Mesodermal cell (in vitro differentiated cells): ENCODE results near the gene UNC45B.
A peak's percentile ranks its signal among the peaks of the same experiment; 100 is the strongest.
"Not testable (repeated sequence)": the region's sequence is repeated elsewhere in the genome, so short reads cannot be mapped to it uniquely, and the experiment has no call there.

Experiments
- H3K27ac ChIP-seq: 2 replicates; pipeline ENCODE4 v1.7.0; 2013; ENCODE audit warnings: mild to moderate bottlenecking, low read depth, low read length, moderate library complexity; ENCODE audit not compliant: severe bottlenecking
- H3K36me3 ChIP-seq: 2 replicates; pipeline ENCODE4 v1.7.1; 2013; ENCODE audit warnings: mild to moderate bottlenecking, low read length, moderate library complexity; ENCODE audit not compliant: control insufficient read depth, insufficient read depth
- H3K4me1 ChIP-seq: one replicate; pipeline ENCODE4 v1.7.1; 2013; ENCODE audit warnings: mild to moderate bottlenecking, low read length; ENCODE audit not compliant: insufficient read depth, control insufficient read depth, poor library complexity, severe bottlenecking
- H3K4me3 ChIP-seq: 2 replicates; pipeline ENCODE4 v1.7.0; 2013; ENCODE audit warnings: low read length, control low read depth, mild to moderate bottlenecking; ENCODE audit not compliant: insufficient read depth, poor library complexity, severe bottlenecking; ENCODE audit errors: extremely low read depth
- H3K9me3 ChIP-seq: 2 replicates; pipeline ENCODE4 v1.7.1; 2013; ENCODE audit warnings: mild to moderate bottlenecking, low read length, moderate library complexity; ENCODE audit not compliant: control insufficient read depth
- WGBS, 2 experiments: methylation state at CpG; one replicate each; pipeline ENCODE4 v1.1.5; 2013; ENCODE audit warnings: missing lambda C conversion rate in 2 of 2; ENCODE audit not compliant: insufficient coverage in 2 of 2; 5-methylcytosine and 5-hydroxymethylcytosine counted together

The UNC45B gene

DNA sequence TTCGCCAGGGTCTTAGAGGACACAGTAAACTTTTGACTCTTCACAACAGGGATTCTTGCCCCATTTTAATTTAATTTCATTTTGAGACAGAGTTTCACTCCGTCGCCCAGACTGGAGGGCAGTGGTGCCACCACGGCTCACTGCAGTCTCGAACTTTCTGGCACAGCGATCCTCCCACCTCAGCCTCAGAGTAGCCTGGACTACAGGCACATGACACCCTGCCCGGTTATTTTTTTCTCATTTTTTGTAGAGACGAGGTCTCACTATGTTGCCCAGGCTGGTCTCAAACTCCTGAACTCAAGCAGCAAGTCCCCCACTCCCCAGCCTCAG, 5.2 kb upstream of the UNC45B start:
- H3K4me3 ChIP-seq: peak overlapping the region; percentile 92
- H3K27ac ChIP-seq: no peak overlapping the region
- no peaks in the 10 kb centered on the region for H3K9me3 ChIP-seq
- H3K36me3 ChIP-seq: peaks cover 29% of the 10 kb centered on the region
- peaks cover 5% of the 10 kb centered on the region for H3K4me1 ChIP-seq
- WGBS, 2 experiments: 76 to 77% methylated on average over 8 of the region's 8 CpGs

DNA sequence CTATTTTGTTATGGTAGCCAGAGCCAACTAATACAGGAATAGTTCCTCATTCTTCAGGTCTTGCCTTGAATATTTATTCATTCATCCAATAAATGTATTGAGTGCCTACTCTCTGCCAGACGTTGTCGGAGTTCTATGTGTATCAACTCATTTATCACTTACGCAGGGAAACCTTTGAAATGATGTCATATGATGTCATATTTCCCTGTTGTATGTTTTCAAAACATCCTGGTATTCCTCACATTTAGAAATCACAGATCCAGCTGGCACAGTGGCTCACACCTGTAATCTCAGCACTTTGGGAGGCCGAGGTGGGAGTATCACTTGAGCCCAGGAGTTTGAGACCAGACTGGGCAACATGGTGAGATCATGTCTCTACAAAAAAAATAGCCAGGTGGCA, 2.8 kb upstream of the UNC45B start:
- H3K36me3 ChIP-seq: peaks cover 6% of the 10 kb centered on the region
- no peak overlapping the region for H3K27ac ChIP-seq
- 88 to 95% methylated on average over 1 to 3 of the region's 4 CpGs for WGBS, 2 experiments
- H3K9me3 ChIP-seq: no peaks in the 10 kb centered on the region
- no peak overlapping the region for H3K4me3 ChIP-seq
- H3K4me1 ChIP-seq: peaks cover 10% of the 10 kb centered on the region

- no peaks in the 10 kb centered on the region for H3K36me3 ChIP-seq
- peaks cover 10% of the 10 kb centered on the region for H3K4me1 ChIP-seq
- 96 to 97% methylated on average over 3 of the region's 4 CpGs for WGBS, 2 experiments
- H3K9me3 ChIP-seq: no peaks in the 10 kb centered on the region
- H3K27ac ChIP-seq: no peak overlapping the region
- H3K4me3 ChIP-seq: no peak overlapping the region
These were observed 1.3 kb upstream of the UNC45B start for GRCh38 chr17:35146214-35146833.

- peaks cover 10% of the 10 kb centered on the region for H3K4me1 ChIP-seq
- no peaks in the 10 kb centered on the region for H3K36me3 ChIP-seq
- H3K4me3 ChIP-seq: no peak overlapping the region
- H3K9me3 ChIP-seq: no peaks in the 10 kb centered on the region
- WGBS, 2 experiments: 93% methylated on average over 7 to 8 of the region's 9 CpGs
- no peak overlapping the region for H3K27ac ChIP-seq
These were observed 527 bp downstream of the UNC45B start for GRCh38 chr17:35148144-35148543.

DNA sequence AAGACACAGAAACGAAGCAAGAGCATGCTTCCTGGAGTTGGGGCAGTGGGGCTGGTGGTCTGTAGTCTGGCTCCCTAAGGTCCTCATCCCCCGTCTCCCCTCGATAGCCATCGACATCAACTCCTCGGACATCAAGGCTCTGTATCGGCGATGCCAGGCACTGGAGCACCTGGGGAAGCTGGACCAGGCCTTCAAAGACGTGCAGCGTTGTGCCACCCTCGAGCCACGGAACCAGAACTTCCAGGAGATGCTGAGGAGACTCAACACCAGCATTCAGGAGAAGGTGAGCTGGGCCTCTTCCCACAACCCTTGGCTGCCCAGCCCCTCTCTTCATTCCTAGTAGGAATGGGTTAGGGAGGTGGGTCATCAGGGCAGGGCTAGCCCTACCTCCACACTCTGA, 2.3 kb downstream of the UNC45B start:
- WGBS, 2 experiments: 96% methylated on average over 10 to 11 of the region's 11 CpGs
- peaks cover 10% of the 10 kb centered on the region for H3K4me1 ChIP-seq
- H3K4me3 ChIP-seq: no peak overlapping the region
- no peaks in the 10 kb centered on the region for H3K9me3 ChIP-seq
- no peak overlapping the region for H3K27ac ChIP-seq
- no peaks in the 10 kb centered on the region for H3K36me3 ChIP-seq

GRCh38 chr17:35151080-35151479, 3.5 kb downstream of the UNC45B start:
- not testable (repeated sequence) for H3K36me3 ChIP-seq, H3K9me3 ChIP-seq, H3K27ac ChIP-seq, H3K4me1 ChIP-seq, H3K4me3 ChIP-seq
- whole genome bisulfite sequencing, 2 experiments: 96 to 97% methylated on average over 21 of the region's 29 CpGs

DNA sequence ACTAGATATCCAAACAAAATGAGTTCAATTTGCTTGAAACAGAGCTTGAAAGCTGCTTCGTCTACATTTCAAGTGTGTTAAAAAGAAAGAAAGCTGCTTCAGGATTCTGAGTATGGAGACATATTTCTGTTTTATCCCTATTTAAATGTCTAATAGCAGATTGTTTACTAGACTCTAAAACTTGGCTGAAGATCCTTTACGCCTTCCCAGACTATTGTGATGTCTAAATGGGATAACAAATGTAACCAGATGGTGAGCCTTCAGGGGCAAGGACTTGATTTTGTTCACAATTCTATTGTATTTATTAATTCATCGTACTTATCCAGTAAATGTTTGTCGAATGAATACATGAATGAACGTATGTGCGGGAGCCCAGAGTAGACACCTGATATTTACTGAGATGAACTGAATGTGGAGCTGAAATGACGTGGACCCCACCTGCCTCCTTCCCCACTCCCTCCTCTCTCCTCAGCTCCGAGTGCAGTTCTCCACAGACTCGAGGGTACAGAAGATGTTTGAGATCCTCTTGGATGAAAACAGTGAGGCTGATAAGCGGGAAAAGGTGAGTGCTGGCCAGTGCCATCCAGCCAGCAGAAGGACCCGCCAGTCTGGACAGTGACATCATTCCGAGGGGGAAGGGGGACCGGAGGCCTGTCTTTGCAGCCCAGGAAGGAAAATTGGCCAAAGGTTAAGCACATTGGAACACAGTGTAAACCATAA, 5.0 kb downstream of the UNC45B start:
- H3K27ac ChIP-seq: no peak overlapping the region
- no peaks in the 10 kb centered on the region for H3K9me3 ChIP-seq
- 79 to 88% methylated on average over 5 to 6 of the region's 13 CpGs for whole genome bisulfite sequencing, 2 experiments

DNA sequence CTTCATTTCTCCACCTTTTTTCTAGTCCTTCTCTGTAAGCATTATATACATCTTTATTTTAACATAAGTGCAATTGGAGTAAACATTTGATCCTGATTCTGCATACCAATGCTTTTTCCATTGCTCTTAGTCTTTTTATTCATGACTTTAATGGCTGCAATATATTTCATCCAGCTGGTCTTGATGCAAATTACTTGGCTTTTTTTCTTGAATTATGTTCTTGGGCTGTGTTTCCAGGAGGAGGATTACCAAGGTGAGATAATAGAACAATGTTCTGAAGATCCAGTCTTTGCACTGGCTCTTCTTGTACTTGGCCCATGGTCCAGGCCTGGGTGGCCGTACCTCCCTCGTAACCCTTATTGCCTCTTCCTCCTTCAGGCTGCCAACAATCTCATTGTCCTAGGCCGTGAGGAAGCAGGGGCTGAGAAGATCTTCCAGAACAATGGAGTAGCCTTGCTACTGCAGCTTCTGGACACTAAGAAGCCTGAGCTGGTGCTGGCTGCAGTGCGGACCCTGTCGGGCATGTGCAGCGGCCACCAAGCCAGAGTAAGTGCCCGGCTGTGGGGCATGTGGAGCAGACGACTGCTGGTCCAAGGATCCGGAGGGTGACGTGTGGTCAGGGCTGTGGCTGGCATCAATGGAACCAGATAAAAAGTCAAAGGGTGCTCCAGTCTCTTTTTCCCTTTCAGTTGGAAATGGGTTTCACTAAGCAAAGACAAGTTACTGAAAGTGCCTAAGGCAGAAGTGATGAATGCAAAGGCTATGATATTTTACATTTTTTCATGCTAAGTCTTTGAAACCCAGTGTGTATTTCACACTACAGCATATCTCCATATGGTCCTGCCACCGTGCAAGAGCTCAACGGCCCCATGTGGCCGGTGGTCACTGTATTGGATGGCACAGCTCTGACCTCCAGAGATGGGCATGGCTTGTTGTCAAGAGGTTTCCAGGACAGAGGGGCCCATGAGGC, 6.9 kb downstream of the UNC45B start:
- 89 to 97% methylated on average over 10 to 11 of the region's 13 CpGs for WGBS, 2 experiments
- no peak overlapping the region for H3K4me3 ChIP-seq
- no peak overlapping the region for H3K27ac ChIP-seq
- no peaks in the 10 kb centered on the region for H3K36me3 ChIP-seq
- no peaks in the 10 kb centered on the region for H3K4me1 ChIP-seq
- no peaks in the 10 kb centered on the region for H3K9me3 ChIP-seq

More for the DNA sequence above, 5.0 kb downstream of the UNC45B start:
- Histone ChIP-seq H3K36me3 (no peaks in the 10 kb centered on the region), H3K4me3 (no peak overlapping the region), H3K4me1 (peaks cover 3% of the 10 kb centered on the region)

DNA sequence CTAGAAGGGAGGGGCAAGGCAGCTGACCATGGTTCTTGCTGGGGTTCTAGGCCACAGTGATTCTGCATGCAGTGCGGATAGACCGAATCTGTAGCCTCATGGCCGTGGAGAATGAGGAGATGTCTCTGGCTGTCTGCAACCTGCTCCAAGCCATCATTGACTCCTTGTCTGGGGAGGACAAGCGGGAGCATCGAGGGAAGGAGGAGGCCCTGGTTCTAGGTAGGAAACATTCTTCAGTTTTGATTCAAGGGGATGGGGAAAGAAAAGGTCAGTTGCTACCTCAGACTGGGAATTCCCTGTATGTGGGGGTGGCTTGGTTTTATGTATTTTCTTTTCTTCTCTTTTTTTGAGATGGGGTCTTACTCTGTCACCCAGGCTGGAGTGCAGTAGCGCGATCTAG, 7.6 kb downstream of the UNC45B start:
- no peaks in the 10 kb centered on the region for H3K9me3 ChIP-seq
- no peaks in the 10 kb centered on the region for H3K36me3 ChIP-seq
- H3K4me3 ChIP-seq: no peak overlapping the region
- WGBS, 2 experiments: 94 to 95% methylated on average over 5 to 6 of the region's 7 CpGs
- no peaks in the 10 kb centered on the region for H3K4me1 ChIP-seq
- no peak overlapping the region for H3K27ac ChIP-seq

DNA sequence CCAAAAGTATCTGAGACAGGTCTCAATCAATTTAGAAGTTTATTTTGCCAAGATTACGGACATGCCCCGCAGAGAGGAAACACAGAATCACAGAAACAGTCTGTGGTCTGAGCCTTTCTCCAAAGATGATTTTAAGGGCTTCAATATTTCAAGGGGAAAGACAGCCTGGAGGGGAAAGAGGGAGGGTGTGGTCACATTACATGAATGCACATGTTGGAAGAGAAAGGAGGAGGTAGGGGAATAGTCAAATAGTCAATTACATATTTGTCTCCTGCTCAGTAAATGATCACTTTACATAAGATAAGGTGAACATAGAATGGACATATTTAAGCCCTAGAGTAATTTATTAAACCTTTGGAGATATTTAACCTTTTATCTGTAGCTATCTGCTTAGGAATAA, 12.3 kb downstream of the UNC45B start:
- no peak overlapping the region for H3K4me3 ChIP-seq
- H3K27ac ChIP-seq: no peak overlapping the region
- H3K4me1 ChIP-seq: no peaks in the 10 kb centered on the region
- 83 to 86% methylated on average over 2 of the region's 2 CpGs for WGBS, 2 experiments
- H3K9me3 ChIP-seq: no peaks in the 10 kb centered on the region
- no peaks in the 10 kb centered on the region for H3K36me3 ChIP-seq
